Esophagus muscularis mucosa (tissue), 4 donors: ENCODE measurements around the gene ZFAND2B.

ENCODE experiments used
- EP300 ChIP-seq: sonication (generic); formaldehyde crosslinking; IDR thresholded peaks from one replicate; pipeline ENCODE4 v1.6.1; 2017; ENCODE audit warnings: antibody characterized with exemption
- POLR2A ChIP-seq: fragments of 450-650 bp; IDR thresholded peaks from one replicate; pipeline ENCODE4 v1.6.1; 2017; ENCODE audit warnings: antibody characterized with exemption, moderate library complexity, mild to moderate bottlenecking, low read depth
- TF ChIP-seq, protein P1 (sequence below), 3 experiments: fragments of 200-600 bp in 2 of 3; fragments of 450-650 bp in 1 of 3; sonication (generic) in 2 of 3; IDR thresholded peaks; one replicate each; pipeline ENCODE4 v1.5.1; 2017 to 2019; ENCODE audit warnings: antibody characterized with exemption in 3 of 3, mild to moderate bottlenecking in 2 of 3, moderate library complexity in 1 of 3

DNA sequence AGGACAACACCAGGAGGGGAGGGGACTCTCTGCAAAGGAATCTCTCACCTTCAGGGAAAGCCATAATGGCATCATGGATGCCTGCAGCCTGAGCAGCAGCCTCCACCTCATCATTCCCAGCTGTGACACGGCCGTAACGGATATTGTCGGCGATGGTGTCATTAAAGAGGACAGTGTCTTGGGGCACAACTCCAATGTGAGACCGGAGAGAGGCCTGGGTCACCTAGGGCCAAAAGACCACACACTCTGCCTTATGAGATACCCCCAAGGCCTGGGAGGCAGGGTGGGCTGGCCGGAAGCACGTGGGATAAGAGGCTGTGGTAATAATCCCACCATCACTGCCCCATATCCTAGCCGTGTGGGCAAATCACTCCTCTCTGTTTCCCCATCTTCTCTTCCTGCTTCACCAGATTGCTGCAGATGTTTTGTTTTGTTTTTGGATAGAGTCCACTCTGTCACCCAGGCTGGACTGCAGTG lies 4.3 kb downstream of the ZFAND2B start:
- TF ChIP-seq, protein P1, sequence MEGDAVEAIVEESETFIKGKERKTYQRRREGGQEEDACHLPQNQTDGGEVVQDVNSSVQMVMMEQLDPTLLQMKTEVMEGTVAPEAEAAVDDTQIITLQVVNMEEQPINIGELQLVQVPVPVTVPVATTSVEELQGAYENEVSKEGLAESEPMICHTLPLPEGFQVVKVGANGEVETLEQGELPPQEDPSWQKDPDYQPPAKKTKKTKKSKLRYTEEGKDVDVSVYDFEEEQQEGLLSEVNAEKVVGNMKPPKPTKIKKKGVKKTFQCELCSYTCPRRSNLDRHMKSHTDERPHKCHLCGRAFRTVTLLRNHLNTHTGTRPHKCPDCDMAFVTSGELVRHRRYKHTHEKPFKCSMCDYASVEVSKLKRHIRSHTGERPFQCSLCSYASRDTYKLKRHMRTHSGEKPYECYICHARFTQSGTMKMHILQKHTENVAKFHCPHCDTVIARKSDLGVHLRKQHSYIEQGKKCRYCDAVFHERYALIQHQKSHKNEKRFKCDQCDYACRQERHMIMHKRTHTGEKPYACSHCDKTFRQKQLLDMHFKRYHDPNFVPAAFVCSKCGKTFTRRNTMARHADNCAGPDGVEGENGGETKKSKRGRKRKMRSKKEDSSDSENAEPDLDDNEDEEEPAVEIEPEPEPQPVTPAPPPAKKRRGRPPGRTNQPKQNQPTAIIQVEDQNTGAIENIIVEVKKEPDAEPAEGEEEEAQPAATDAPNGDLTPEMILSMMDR (IDR thresholded peaks at IDR 0.05) = no peak
- no peak for TF ChIP-seq POLR2A
- no peak for TF ChIP-seq EP300
